Right ventricle myocardium inferior (tissue), 1 donor: Measurements from ENCODE around the gene RNF103. TPM values are rescaled to one million over a fixed set of nuclear protein-coding genes. Genes with fewer than 3 reads are reported as not detected.
"Not testable (repeated sequence)": the region's sequence is repeated elsewhere in the genome, so short reads cannot be mapped to it uniquely, and the experiment has no call there.

Experiments
- ATAC-seq: fragments of 200-7000 bp; cut with Tn5 transposase; one replicate; pipeline ENCODE4 v1.9.1; 2020; ENCODE audit warnings: mild to moderate bottlenecking, moderate library complexity
- DNase-seq: peaks from one replicate; pipeline ENCODE4 v3.0.0; 2021; ENCODE audit errors: missing footprints
- intact Hi-C: fragments of 100-400 bp; cut with DNase I; formaldehyde crosslinking; loops from one replicate; pipeline ENCODE4 v1.11.0; 2022
- long read RNA-seq: library from polyadenylated mRNA; unstranded; transcript quantifications from one replicate; pipeline ENCODE4 v2.0.0, GENCODE V29; 2021
- total RNA-seq: library from RNA; stranded (reverse); fragmentation: NEBNext Ultra II Directional; extraction: Animal tissue kit (Norgen Biotek cat#: 25700); gene quantifications from one replicate; pipeline ENCODE4 v1.2.1, GENCODE V29; 2021
- donor health status: DM: no; HTN: yes; CAD: no; lungs with severe emphysema.

The RNF103 gene
- 49.6 TPM for total RNA-seq
- long read RNA-seq, transcript RNF103-201 (4 exons, 3,477 nt), result major isoform, 83 of 88 reads
- long read RNA-seq, partial matches to known transcripts, result 0 of 88 reads
- long read RNA-seq, other reads (novel, unspliced or antisense), result 5 of 88 reads

- ATAC-seq (peak; percentile 97), DNase-seq (peak; percentile 99)
- intact Hi-C loops, result loop anchor here (2.0 to 5.0 kb wide), 4 partner anchors 47 to 181 kb away; partner anchors contain the start of genes CHMP3 and KDM3A
Observed at GRCh38 chr2:86623494-86624266, at the start of gene RNF103. RNF103 (minus strand) TSS chr2:86623865; CDS start chr2:86622886, 979 bp downstream.

GRCh38 chr2:86673011-86673410, 49.3 kb upstream of the RNF103 start:
- no peak for ATAC-seq
- intact Hi-C loops, result no loop called here
- no peak for DNase-seq

- intact Hi-C loops, result no loop called here
- ATAC-seq (peak; percentile 36), DNase-seq (no peak)
Observed at GRCh38 chr2:86672027-86672545, 48.4 kb upstream of the RNF103 start.

- intact Hi-C loops, result loop anchor here (2.0 kb wide), 1 partner anchor 49 kb away; the partner anchor contains the start of gene RNF103
- DNase-seq (no peak), ATAC-seq (peak; percentile 77)
Observed at GRCh38 chr2:86671337-86671981, 47.8 kb upstream of the RNF103 start.

GRCh38 chr2:86669323-86669722, 45.7 kb upstream of the RNF103 start:
- DNase-seq, intact Hi-C loops, ATAC-seq: not testable (repeated sequence)

GRCh38 chr2:86661333-86661732, 37.7 kb upstream of the RNF103 start:
- no peak for ATAC-seq

GRCh38 chr2:86650188-86650587, 26.5 kb upstream of the RNF103 start:
- ATAC-seq (no peak), DNase-seq (no peak)
- intact Hi-C loops, result no loop called here

More at GRCh38 chr2:86661333-86661732, 37.7 kb upstream of the RNF103 start:
- DNase-seq, result no peak
- intact Hi-C loops, result no loop called here

GRCh38 chr2:86649119-86649947, 25.7 kb upstream of the RNF103 start:
- ATAC-seq (no peak), DNase-seq (no peak)
- intact Hi-C loops, result no loop called here

- intact Hi-C loops, result no loop called here
- no peak for ATAC-seq
- DNase-seq, result no peak
Observed at GRCh38 chr2:86648681-86649080, 25.0 kb upstream of the RNF103 start.

GRCh38 chr2:86646865-86647264, 23.2 kb upstream of the RNF103 start:
- DNase-seq (no peak), ATAC-seq (no peak)
- intact Hi-C loops, result no loop called here

GRCh38 chr2:86646329-86646728, 22.7 kb upstream of the RNF103 start:
- intact Hi-C loops, result no loop called here

GRCh38 chr2:86645752-86646151, 22.1 kb upstream of the RNF103 start:
- intact Hi-C loops, result no loop called here
- DNase-seq (no peak), ATAC-seq (no peak)

More at GRCh38 chr2:86646329-86646728, 22.7 kb upstream of the RNF103 start:
- no peak for DNase-seq
- no peak for ATAC-seq

GRCh38 chr2:86638712-86639111, 15.0 kb upstream of the RNF103 start:
- intact Hi-C loops, result no loop called here
- ATAC-seq (no peak), DNase-seq (no peak)

- intact Hi-C loops, result no loop called here
- DNase-seq (no peak), ATAC-seq (no peak)
Observed at GRCh38 chr2:86636842-86637241, 13.2 kb upstream of the RNF103 start.

- intact Hi-C loops, result no loop called here
- ATAC-seq (no peak), DNase-seq (no peak)
Observed at GRCh38 chr2:86634352-86634751, 10.7 kb upstream of the RNF103 start.

- peak; percentile 73 for ATAC-seq
- intact Hi-C loops, result no loop called here
- no peak for DNase-seq
Observed at GRCh38 chr2:86633155-86633651, 9.5 kb upstream of the RNF103 start.

- intact Hi-C loops, result no loop called here
- DNase-seq (no peak), ATAC-seq (no peak)
Observed at GRCh38 chr2:86632672-86633071, 9.0 kb upstream of the RNF103 start.

GRCh38 chr2:86631846-86632485, 8.3 kb upstream of the RNF103 start:
- ATAC-seq (no peak), DNase-seq (no peak)
- intact Hi-C loops, result no loop called here
